Left ventricle myocardium inferior (tissue), 1 donor: ENCODE data around the gene C8B. TPM values are rescaled to one million over a fixed set of nuclear protein-coding genes. Genes with fewer than 3 reads are reported as not detected.

ENCODE experiments used
- DNase-seq: peaks from one replicate; pipeline ENCODE4 v3.0.0-alpha.2; 2020
- H3K27ac ChIP-seq: fragments of 200-600 bp; replicated peaks from 2 replicates; pipeline ENCODE4 v1.8.0; 2021
- H3K27me3 ChIP-seq: fragments of 200-600 bp; 2 replicates; pipeline ENCODE4 v1.8.0; 2021; ENCODE audit warnings: low read depth
- H3K36me3 ChIP-seq: fragments of 200-600 bp; 2 replicates; pipeline ENCODE4 v1.8.0; 2021
- H3K4me1 ChIP-seq: fragments of 200-600 bp; 2 replicates; pipeline ENCODE4 v1.8.0; 2021
- H3K4me3 ChIP-seq: fragments of 200-600 bp; 2 replicates; pipeline ENCODE4 v1.8.0; 2021; ENCODE audit warnings: mild to moderate bottlenecking, moderate library complexity
- H3K9me3 ChIP-seq: fragments of 200-600 bp; replicated peaks from 2 replicates; pipeline ENCODE4 v1.8.0; 2021
- CTCF ChIP-seq: fragments of 200-600 bp; IDR thresholded peaks from 2 replicates; pipeline ENCODE4 v1.8.0; 2021; ENCODE audit warnings: antibody characterized with exemption, mild to moderate bottlenecking, borderline replicate concordance
- intact Hi-C: fragments of 100-400 bp; cut with micrococcal nuclease; formaldehyde crosslinking; loops from one replicate; pipeline ENCODE4 v1.11.0; 2022
- total RNA-seq: library from RNA; stranded (reverse); fragmentation: NEBNext Ultra II Directional; extraction: Animal tissue kit (Norgen Biotek cat#: 25700); gene quantifications from one replicate; pipeline ENCODE4 v1.2.1, GENCODE V29; 2021
- donor health status: DM: no; HTN: yes; CAD: no; lungs with severe emphysema.

C8B gene
- total RNA-seq, 1 donor from 2014 or later, result not detected

- Histone ChIP-seq H3K4me1 (no peaks in the 10 kb centered on the region), H3K27me3 (peaks cover 11% of the 10 kb centered on the region), H3K27ac (no peak overlapping the region), H3K4me3 (no peak overlapping the region), H3K36me3 (no peaks in the 10 kb centered on the region), H3K9me3 (no peaks in the 10 kb centered on the region)
- intact Hi-C loops, result no loop called here
- no peak for DNase-seq
- no peak for TF ChIP-seq CTCF
These were observed 834 bp upstream of the C8B start for GRCh38 chr1:56966698-56966999.

- no peaks in the 10 kb centered on the region for H3K4me1 ChIP-seq
- peaks cover 8% of the 10 kb centered on the region for H3K27me3 ChIP-seq
- no peak for DNase-seq
- intact Hi-C loops, result no loop called here
- no peak for TF ChIP-seq CTCF
- H3K9me3 ChIP-seq, result no peaks in the 10 kb centered on the region
- no peak overlapping the region for H3K4me3 ChIP-seq
- H3K27ac ChIP-seq, result no peak overlapping the region
- no peaks in the 10 kb centered on the region for H3K36me3 ChIP-seq
These were observed 624 bp downstream of the C8B start for GRCh38 chr1:56965191-56965590.

GRCh38 chr1:56964349-56965017, 1.3 kb downstream of the C8B start:
- peaks cover 8% of the 10 kb centered on the region for H3K27me3 ChIP-seq
- no peak overlapping the region for H3K27ac ChIP-seq
- no peak for TF ChIP-seq CTCF
- H3K4me1 ChIP-seq, result no peaks in the 10 kb centered on the region
- H3K4me3 ChIP-seq, result no peak overlapping the region
- DNase-seq, result no peak
- intact Hi-C loops, result no loop called here
- H3K36me3 ChIP-seq, result no peaks in the 10 kb centered on the region
- no peaks in the 10 kb centered on the region for H3K9me3 ChIP-seq

- intact Hi-C loops, result no loop called here
- DNase-seq, result no peak
- Histone ChIP-seq H3K36me3 (no peaks in the 10 kb centered on the region), H3K27me3 (peaks cover 8% of the 10 kb centered on the region), H3K9me3 (no peaks in the 10 kb centered on the region), H3K4me1 (no peaks in the 10 kb centered on the region), H3K4me3 (no peak overlapping the region), H3K27ac (no peak overlapping the region)
- no peak for TF ChIP-seq CTCF
These were observed 2.1 kb downstream of the C8B start for GRCh38 chr1:56963667-56964066.

- Histone ChIP-seq H3K4me3 (no peak overlapping the region), H3K27me3 (peaks cover 8% of the 10 kb centered on the region), H3K4me1 (no peaks in the 10 kb centered on the region), H3K27ac (no peak overlapping the region), H3K9me3 (no peaks in the 10 kb centered on the region), H3K36me3 (no peaks in the 10 kb centered on the region)
- no peak for TF ChIP-seq CTCF
- DNase-seq, result no peak
- intact Hi-C loops, result no loop called here
These were observed 4.4 kb downstream of the C8B start for GRCh38 chr1:56961426-56961825.
